HG02938 (cell line): ENCODE data around the gene FKBP8.

Experiments
- ATAC-seq: cut with Tn5 transposase; IDR thresholded peaks from one replicate; pipeline ENCODE4 v1.9.1; 2021; ENCODE audit warnings: mild to moderate bottlenecking, moderate library complexity; ENCODE audit not compliant: unreplicated experiment

Gene FKBP8

GRCh38 chr19:18522124-18522861, 21.1 kb downstream of the FKBP8 start:
- ATAC-seq = peak; percentile 85

DNA sequence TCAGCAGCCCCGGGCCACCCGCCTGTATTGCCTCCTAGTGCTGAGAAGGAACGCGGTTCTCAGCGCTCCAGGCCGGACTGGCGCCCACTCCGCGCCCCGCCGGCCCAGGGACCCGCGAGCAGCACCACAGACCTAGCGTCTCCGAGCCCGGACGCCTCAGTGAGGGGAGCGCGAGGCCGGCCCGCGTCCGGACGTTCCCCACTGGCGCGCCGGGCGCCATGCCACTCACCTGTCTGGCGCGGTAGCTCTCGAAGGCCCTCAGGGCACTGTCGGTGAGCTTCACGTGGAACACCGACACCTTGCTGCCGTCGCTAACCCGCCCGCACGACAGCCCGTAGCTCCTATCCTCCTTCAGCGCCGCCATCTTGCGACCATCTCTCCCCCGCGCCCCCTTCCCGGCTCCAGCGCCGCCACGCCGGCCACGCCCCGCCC, 21.7 kb downstream of the FKBP8 start, which contains the start of gene ELL:
Gene ELL (minus strand): TSS at position 379 of the 432 bp plus-strand sequence. CDS start 15 bp downstream, at position 364.
- no peak for ATAC-seq

DNA sequence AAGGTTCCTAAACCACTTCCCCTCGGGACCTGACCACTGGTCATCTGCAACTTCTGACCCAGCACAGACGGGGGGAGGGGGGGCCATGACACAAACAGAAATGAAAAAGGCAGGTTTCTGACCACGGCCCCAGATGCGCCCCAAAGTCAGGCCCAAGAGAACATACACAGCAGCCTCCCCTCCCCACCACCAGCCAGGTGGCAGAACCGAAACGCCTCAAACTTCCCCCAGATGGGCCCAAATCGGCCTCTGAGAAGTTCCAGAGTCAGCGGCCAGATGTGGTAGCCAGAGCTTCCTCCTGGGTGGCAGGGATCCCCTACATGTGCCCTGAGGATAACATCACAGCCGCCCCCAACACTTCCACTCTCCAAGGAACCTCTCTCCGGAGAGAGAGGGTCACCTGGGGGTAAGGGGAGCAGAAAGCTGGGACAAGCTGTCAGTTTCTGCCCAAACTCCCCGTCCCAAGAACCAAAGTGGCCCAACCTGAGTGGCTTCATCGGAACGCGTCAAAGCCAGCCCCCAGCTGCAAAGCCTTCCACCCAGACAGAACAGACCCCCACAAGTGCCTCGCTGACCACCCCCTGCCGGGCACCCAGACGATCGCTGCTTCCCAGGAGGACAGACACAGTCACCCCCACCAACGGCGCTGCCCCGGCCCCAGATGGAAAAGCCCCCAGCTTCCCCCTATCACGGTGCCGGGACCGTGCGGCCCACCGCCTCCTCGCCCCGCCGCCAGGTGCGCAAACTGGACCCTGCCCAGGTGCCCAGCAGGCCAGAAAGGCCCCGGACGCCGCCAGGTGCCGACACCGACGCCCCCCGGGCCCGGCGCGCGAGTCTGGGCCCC, 22.3 kb downstream of the FKBP8 start:
- ATAC-seq = no peak

- ATAC-seq = no peak
These were observed 23.2 kb downstream of the FKBP8 start for GRCh38 chr19:18519962-18520847.

DNA sequence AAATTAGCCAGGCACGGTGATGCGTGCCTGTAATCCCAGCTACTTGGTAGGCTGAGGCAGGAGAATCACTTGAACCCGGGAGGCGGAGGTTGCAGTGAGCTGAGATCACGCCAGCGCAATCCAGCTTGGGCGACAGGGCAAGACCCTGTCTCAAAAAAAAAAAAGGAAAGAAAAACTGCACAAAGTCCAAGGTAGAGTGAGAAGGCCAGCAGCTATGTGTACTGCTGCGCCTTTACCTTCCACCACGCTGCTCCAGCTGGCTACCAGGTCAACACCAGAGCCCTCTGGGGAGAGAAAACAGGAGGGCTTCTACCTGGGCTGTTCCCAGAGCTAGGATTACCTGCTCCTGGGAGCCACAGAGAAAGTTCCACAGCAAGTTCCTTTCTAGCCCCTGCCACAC, 24.7 kb downstream of the FKBP8 start:
- ATAC-seq = no peak

GRCh38 chr19:18517606-18518005, 25.8 kb downstream of the FKBP8 start:
- ATAC-seq = no peak

- ATAC-seq = no peak
These were observed 27.4 kb downstream of the FKBP8 start for GRCh38 chr19:18515959-18516358.

- no peak for ATAC-seq
These were observed 28.3 kb downstream of the FKBP8 start for GRCh38 chr19:18514800-18515682.

- no peak for ATAC-seq
These were observed 29.5 kb downstream of the FKBP8 start for GRCh38 chr19:18513868-18514267.

- no peak for ATAC-seq
These were observed 33.2 kb downstream of the FKBP8 start for GRCh38 chr19:18510216-18510615.

DNA sequence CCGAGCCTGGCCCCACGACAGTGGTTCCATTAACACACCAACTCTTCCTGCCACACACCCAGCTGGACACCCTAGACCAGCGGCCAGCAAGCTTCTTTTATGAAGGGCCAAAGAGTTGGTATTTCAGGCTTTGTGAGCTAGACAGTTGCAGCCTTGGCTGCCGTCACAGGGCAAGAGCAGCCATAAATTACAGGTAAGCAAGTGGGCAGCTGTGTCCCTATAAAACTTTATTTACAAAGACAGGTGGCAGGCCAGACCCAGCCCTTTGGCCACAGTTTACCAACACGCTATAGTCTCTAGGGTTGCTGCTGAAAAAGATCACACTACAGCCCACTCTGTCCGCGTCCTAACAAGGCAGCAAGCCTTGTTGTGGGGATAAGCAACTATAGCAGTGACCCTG, 34.8 kb downstream of the FKBP8 start:
- ATAC-seq = no peak

DNA sequence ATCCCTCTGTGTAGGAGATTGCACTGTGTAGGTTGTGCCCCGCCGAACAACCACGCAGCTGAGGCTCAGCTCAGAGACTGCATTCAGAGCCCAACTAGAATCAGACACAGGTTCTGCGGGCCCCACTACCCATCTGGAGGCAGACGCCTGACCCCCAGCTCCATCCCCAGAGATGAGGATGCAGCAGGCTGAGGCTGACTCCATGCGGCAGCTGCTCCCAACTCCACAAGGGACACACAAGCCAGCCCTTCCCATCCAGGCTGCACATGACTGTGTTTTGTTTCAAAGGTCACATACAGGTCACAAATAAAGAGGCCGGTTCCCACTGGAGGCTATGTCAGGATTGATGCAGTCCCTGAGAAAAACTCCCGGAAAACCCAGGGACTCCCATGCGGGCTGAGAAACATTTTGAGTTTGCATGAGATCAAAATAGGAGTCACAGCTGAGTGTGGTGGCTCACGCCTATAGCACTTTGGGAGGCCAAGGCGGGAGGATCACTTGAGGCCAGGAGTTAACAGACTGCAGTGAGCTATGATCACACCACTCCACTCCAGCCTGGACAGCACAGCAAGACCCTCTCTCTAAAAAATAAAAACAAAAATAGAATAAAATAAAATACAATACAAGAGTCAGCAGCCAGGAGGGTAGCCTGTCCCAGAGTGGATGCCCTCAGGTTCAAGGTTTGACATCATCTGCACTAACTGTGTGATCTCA, 35.5 kb downstream of the FKBP8 start:
- ATAC-seq = no peak

DNA sequence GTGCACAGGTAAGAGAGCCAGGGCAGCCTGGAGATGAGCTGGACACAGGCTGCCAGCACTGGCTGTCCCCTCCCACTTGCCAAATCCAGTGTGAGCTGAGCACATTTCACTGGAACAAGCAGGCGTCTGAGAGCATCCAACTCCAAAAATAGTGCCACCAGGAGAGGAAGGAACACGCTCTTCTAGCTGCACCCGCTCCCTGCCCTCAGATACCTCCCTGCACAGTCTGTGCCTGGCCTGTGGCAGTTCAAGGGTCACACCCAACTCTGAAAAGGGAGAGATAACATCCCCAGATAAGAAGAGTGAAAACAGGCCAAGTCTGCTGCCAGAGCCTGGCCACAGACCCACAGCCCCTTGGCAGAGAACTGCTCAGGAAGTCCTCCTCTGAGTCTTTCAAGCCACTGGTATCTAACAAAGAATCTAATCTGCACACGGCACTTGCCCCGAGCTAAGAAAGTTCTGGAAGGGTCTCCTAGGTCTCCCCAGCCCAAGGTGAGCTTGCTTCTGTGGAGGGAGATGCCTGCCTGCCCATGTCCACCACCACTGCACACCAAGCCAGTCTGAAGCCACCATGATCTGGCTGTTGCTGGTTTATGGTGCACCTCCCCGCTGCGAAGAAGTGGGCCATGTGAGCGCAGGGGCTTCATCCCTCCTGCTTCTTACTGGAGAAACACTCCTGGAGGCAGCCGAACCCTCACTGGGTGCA, 36.2 kb downstream of the FKBP8 start:
- ATAC-seq = no peak

DNA sequence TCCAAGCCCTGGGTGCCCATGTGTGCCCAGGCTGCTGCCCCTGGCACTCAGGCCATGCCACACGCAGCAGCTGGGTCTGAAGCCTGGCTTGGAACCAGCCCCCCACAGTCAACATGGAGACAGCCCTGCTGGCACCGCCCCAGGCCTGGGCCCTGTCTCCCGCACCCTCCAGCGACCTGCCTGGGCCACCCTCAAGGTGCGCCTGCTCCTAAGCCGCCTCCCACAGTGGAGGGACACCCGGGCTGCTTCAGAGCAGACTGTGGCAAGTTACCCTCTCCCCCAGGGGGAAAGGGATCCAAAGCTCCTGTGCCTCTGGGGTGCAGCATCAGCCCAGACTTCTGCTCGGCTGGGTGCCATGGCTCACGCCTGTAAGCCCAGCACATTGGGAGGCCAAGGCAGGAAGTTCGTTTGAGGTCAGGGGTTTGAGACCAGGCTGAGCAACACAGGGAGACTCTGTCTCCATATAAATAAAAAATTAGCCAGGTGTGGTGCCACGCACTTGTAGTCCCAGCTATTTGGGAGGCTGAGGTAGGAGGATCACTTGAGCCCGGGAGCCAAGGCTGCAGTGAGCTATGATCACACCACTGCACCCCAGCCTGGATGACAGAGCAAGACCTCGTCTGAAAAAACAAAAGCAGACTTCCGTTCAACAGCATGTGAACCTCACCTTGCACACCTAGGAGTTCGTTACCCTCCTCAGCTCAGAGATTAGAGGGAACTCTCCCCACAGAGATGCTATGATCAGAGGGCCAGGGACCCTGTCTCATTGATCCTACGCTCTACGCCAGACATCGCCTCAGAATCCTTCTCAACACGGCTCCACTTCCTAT, 37.1 kb downstream of the FKBP8 start:
- no peak for ATAC-seq

DNA sequence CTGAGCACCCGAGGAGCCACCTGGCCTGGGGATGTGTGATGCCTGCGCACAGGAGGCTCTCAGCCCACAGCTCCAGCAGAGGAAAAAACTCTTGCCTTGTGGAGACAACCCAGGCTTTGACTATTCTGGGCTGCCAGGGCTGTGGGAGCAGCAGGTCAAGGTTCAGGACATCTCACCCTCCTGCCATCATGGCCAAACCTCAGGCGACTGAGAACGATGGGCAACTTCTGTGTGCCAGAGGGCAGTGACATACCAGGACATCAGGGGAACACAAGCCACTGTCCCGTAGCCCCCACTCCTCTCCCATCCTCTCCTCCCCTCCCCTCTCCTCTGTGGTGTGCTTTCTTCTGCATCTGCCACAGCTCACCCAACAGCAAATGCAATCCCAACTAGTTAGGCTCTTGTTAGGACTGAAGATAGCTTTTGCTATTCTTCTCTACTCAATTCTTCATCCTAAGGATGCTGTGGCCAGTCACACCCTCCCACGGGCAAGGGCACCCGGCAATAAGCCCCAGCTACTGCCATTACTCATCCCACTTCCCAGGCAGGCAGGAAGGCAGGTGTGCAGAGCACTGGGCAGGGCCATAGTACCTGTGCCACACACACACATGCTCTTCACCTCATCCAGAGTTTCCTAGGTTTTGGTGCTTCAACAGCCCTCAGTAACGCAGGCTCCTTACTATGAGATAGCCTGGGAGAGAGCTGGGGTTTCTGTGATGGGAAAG, 38.3 kb downstream of the FKBP8 start:
- ATAC-seq = no peak

GRCh38 chr19:18503971-18504885, 39.1 kb downstream of the FKBP8 start:
- ATAC-seq = no peak
